BLaER1 treated with 17β-estradiol and CSF1 and Interleukin-3, amounts not matched to agents 10 nM and 100 nM (cell line): ENCODE measurements around the gene CEP162.
"Not testable (repeated sequence)": the region's sequence is repeated elsewhere in the genome, so short reads cannot be mapped to it uniquely, and the experiment has no call there.

ENCODE experiments used
- H3K27ac ChIP-seq, 11 experiments: shearing (Covaris generic); formaldehyde crosslinking; 2 replicates each; pipeline ENCODE4 v1.8.1; 2022
- H3K27me3 ChIP-seq, 11 experiments: shearing (Covaris generic); formaldehyde crosslinking; 2 replicates each; pipeline ENCODE4 v1.8.1; 2022
- H3K36me3 ChIP-seq, 11 experiments: shearing (Covaris generic); formaldehyde crosslinking; 2 replicates each; pipeline ENCODE4 v1.8.1; 2022
- H3K4me1 ChIP-seq, 10 experiments: shearing (Covaris generic); formaldehyde crosslinking; 2 replicates each; pipeline ENCODE4 v1.8.1; 2022
- H3K4me2 ChIP-seq, 11 experiments: shearing (Covaris generic); formaldehyde crosslinking; 2 replicates each; pipeline ENCODE4 v1.8.1; 2022
- H3K4me3 ChIP-seq, 10 experiments: shearing (Covaris generic); formaldehyde crosslinking; 2 replicates each; pipeline ENCODE4 v1.8.1; 2022
- H3K9ac ChIP-seq, 11 experiments: shearing (Covaris generic); formaldehyde crosslinking; 2 replicates each; pipeline ENCODE4 v1.8.1; 2022
- H3K9me3 ChIP-seq, 11 experiments: shearing (Covaris generic); formaldehyde crosslinking; replicated peaks in 1 of 11; 2 replicates each; pipeline ENCODE4 v1.8.1; 2022
- H4K20me1 ChIP-seq, 11 experiments: shearing (Covaris generic); formaldehyde crosslinking; 2 replicates each; pipeline ENCODE4 v1.8.1; 2022
- Cebpa-rat ChIP-seq, 11 experiments: shearing (Covaris generic); IDR thresholded peaks; 2 replicates each; pipeline ENCODE4 v1.8.1; 2022

Gene CEP162

GRCh38 chr6:84204011-84204410 is 23.4 kb downstream of the CEP162 start:
- no peaks in the 10 kb centered on the region for H3K4me1 ChIP-seq
- H3K27me3 ChIP-seq, result no peaks in the 10 kb centered on the region
- peaks cover 0 to 11% (median 3%) of the 10 kb centered on the region in 11 experiments; a peak in 6 of 22 replicates for H3K36me3 ChIP-seq
- H3K4me2 ChIP-seq, result no peak overlapping the region
- H4K20me1 ChIP-seq, result no peaks in the 10 kb centered on the region
- H3K9ac ChIP-seq, result no peak overlapping the region
- H3K4me3 ChIP-seq, result no peak overlapping the region
- H3K27ac ChIP-seq, result no peak overlapping the region
- no peak for TF ChIP-seq Cebpa-rat (IDR thresholded peaks at IDR 0.05)
- no peaks in the 10 kb centered on the region for H3K9me3 ChIP-seq

DNA sequence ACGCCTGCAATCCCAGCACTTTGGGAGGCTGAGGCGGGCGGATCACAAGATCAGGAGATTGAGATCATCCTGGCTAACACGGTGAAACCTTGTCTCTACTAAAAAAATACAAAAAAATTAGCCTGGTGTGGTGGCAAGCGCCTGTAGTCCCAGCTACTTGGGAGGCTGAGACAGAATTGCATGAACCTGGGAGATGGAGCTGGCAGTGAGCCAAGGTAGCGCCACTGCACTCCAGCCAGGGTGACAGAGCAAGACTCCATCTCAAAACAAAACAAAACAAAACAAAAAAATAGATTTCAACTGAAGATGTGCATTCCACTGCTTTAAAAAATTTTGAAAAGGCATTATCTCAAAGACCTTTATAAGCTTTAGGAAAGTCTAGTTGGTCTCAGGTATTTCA is 27.5 kb downstream of the CEP162 start:
- not testable (repeated sequence) for H3K9ac ChIP-seq, H3K4me1 ChIP-seq, H3K4me3 ChIP-seq, H3K27me3 ChIP-seq, H4K20me1 ChIP-seq, H3K9me3 ChIP-seq, H3K4me2 ChIP-seq, H3K27ac ChIP-seq
- peaks cover 0 to 34% (median 3%) of the 10 kb centered on the region in 11 experiments; a peak in 9 of 22 replicates for H3K36me3 ChIP-seq

GRCh38 chr6:84197708-84198107 is 29.7 kb downstream of the CEP162 start:
- TF ChIP-seq Cebpa-rat (IDR thresholded peaks at IDR 0.05), result no peak
- peaks cover 0 to 53% (median 11%) of the 10 kb centered on the region in 11 experiments; a peak in 12 of 22 replicates for H3K36me3 ChIP-seq

DNA sequence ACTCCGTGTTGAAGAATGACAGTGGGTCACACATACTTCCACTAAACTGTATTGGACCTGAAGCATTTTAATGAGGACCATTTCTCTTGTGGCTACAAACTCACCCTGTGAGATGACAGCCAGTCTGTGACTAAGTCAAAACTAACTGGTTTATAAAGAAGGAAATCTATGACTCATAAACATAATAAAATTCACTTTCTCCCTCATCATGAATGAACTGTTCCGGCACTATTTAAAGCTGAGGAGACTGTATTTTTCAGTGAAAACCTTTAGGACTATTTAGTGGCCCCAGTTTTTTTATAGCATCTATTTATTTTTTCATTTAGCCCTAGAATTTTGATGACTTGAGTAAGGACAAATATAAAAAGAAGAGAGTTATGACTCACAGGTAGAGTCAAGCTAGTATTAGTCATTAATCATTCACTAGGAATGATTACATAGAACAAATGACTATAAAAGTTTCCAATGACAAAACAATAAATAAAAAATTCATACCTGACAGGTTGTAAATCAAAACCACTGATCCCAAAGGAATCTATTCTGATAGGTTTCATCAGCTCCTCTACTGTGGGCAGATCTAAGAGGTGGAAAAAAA is 34.2 kb downstream of the CEP162 start:
- Histone ChIP-seq H3K27me3 (no peaks in the 10 kb centered on the region), H4K20me1 (no peaks in the 10 kb centered on the region), H3K4me1 (no peaks in the 10 kb centered on the region), H3K9me3 (peaks cover 0 to 6% (median 0%) of the 10 kb centered on the region in 11 experiments; a peak in 3 of 22 replicates), H3K4me2 (no peak overlapping the region), H3K36me3 (peaks cover 8 to 66% (median 23%) of the 10 kb centered on the region in 11 experiments; a peak in 17 of 22 replicates), H3K9ac (no peak overlapping the region), H3K27ac (no peak overlapping the region), H3K4me3 (no peak overlapping the region)
- TF ChIP-seq Cebpa-rat (IDR thresholded peaks at IDR 0.05), result no peak

More at GRCh38 chr6:84197708-84198107, 29.7 kb downstream of the CEP162 start:
- peaks cover 0 to 6% (median 0%) of the 10 kb centered on the region in 11 experiments; a peak in 3 of 22 replicates for H3K9me3 ChIP-seq
- H3K4me2 ChIP-seq, result no peak overlapping the region
- H3K4me1 ChIP-seq, result no peaks in the 10 kb centered on the region
- H3K27me3 ChIP-seq, result no peaks in the 10 kb centered on the region
- no peak overlapping the region for H3K4me3 ChIP-seq
- no peak overlapping the region for H3K9ac ChIP-seq
- no peak overlapping the region for H3K27ac ChIP-seq
- H4K20me1 ChIP-seq, result no peaks in the 10 kb centered on the region

GRCh38 chr6:84191802-84192201 is 35.6 kb downstream of the CEP162 start:
- TF ChIP-seq Cebpa-rat (IDR thresholded peaks at IDR 0.05), result no peak
- H3K4me3 ChIP-seq, result no peak overlapping the region
- H3K27me3 ChIP-seq, result no peaks in the 10 kb centered on the region
- no peaks in the 10 kb centered on the region for H4K20me1 ChIP-seq
- H3K9me3 ChIP-seq, result peaks cover 0 to 6% (median 0%) of the 10 kb centered on the region in 11 experiments; a peak in 3 of 22 replicates
- H3K4me2 ChIP-seq, result no peak overlapping the region
- H3K27ac ChIP-seq, result no peak overlapping the region
- H3K36me3 ChIP-seq, result peaks cover 8 to 56% (median 23%) of the 10 kb centered on the region in 11 experiments; a peak in 17 of 22 replicates
- no peaks in the 10 kb centered on the region for H3K4me1 ChIP-seq
- H3K9ac ChIP-seq, result no peak overlapping the region

DNA sequence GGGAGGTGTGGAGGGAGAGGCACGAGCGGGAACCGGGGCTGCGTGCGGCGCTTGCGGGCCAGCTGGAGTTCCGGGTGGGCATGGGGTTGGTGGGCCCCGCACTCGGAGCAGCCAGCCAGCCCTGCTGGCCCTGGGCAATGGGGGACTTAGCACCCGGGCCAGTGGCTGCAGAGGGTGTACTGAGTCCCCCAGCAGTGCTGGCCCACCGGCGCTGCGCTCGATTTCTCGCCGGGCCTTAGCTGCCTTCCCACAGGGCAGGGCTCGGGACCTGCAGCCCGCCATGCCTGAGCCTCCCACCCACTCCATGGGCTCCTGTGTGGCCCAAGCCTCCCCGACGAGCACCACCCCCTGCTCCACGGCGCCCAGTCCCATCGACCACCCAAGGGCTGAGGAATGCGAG is 38.1 kb downstream of the CEP162 start:
- not testable (repeated sequence) for H3K9ac ChIP-seq

GRCh38 chr6:84183430-84183829 is 44.0 kb downstream of the CEP162 start:
- no peak overlapping the region for H3K4me3 ChIP-seq
- H3K36me3 ChIP-seq, result peaks cover 0 to 12% (median 0%) of the 10 kb centered on the region in 11 experiments; a peak in 3 of 22 replicates
- H4K20me1 ChIP-seq, result no peaks in the 10 kb centered on the region
- no peak overlapping the region for H3K9ac ChIP-seq
- TF ChIP-seq Cebpa-rat (IDR thresholded peaks at IDR 0.05), result no peak
- H3K27ac ChIP-seq, result no peak overlapping the region
- no peak overlapping the region for H3K4me2 ChIP-seq
- no peaks in the 10 kb centered on the region for H3K27me3 ChIP-seq
- H3K9me3 ChIP-seq, result no peaks in the 10 kb centered on the region
- peaks cover 0 to 7% (median 0%) of the 10 kb centered on the region in 10 experiments; a peak in 4 of 20 replicates for H3K4me1 ChIP-seq

More for the DNA sequence above, 38.1 kb downstream of the CEP162 start:
- H3K4me1 ChIP-seq, H3K27me3 ChIP-seq, H3K4me2 ChIP-seq, H3K9me3 ChIP-seq, H3K4me3 ChIP-seq, H3K27ac ChIP-seq, H4K20me1 ChIP-seq: not testable (repeated sequence)
- peaks cover 8 to 47% (median 20%) of the 10 kb centered on the region in 11 experiments; a peak in 17 of 22 replicates for H3K36me3 ChIP-seq

- Histone ChIP-seq H3K4me2 (peak overlapping the region in 1 of 11 experiments; percentile 16; a peak in 3 of 22 replicates), H4K20me1 (no peaks in the 10 kb centered on the region), H3K9me3 (no peaks in the 10 kb centered on the region), H3K27me3 (no peaks in the 10 kb centered on the region), H3K27ac (no peak overlapping the region), H3K4me1 (peaks cover 0 to 7% (median 0%) of the 10 kb centered on the region in 10 experiments; a peak in 4 of 20 replicates), H3K9ac (no peak overlapping the region), H3K36me3 (peaks cover 0 to 12% (median 0%) of the 10 kb centered on the region in 11 experiments; a peak in 3 of 22 replicates), H3K4me3 (no peak overlapping the region)
- no peak for TF ChIP-seq Cebpa-rat (IDR thresholded peaks at IDR 0.05)
Observed at GRCh38 chr6:84182001-84182400, 45.4 kb downstream of the CEP162 start.

- H3K4me1 ChIP-seq, result peaks cover 0 to under 1% (median 0%) of the 10 kb centered on the region in 10 experiments; a peak in 2 of 20 replicates
- no peaks in the 10 kb centered on the region for H3K9me3 ChIP-seq
- H4K20me1 ChIP-seq, result no peaks in the 10 kb centered on the region
- H3K36me3 ChIP-seq, result peaks cover 0 to 6% (median 0%) of the 10 kb centered on the region in 11 experiments; a peak in 1 of 22 replicates
- H3K4me3 ChIP-seq, result no peak overlapping the region
- H3K27me3 ChIP-seq, result no peaks in the 10 kb centered on the region
- H3K9ac ChIP-seq, result no peak overlapping the region
- no peak for TF ChIP-seq Cebpa-rat (IDR thresholded peaks at IDR 0.05)
- no peak overlapping the region for H3K4me2 ChIP-seq
- no peak overlapping the region for H3K27ac ChIP-seq
Observed at GRCh38 chr6:84177241-84177640, 50.2 kb downstream of the CEP162 start.

DNA sequence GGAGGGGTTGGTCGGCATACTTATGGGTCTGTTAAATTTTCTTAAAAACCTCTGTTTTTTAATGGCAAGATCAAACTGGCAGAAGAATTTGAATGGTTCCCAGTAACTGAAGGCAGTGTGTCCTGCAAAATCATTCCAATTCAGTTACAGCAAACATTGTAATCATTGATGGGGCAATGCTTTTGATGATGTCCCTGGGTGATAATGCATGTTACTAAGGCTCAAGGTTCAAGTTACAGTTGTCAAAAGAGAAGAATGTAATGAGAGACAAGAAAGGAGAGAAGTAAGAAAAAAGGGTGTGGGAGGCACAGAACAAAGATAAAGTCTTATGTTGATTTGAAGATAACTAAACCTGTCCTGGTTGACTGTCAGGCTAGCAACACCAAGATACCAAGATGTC is 54.9 kb downstream of the CEP162 start:
- Histone ChIP-seq H3K4me1 (peaks cover 0 to 14% (median 8%) of the 10 kb centered on the region in 10 experiments; a peak in 11 of 20 replicates), H4K20me1 (no peaks in the 10 kb centered on the region), H3K27me3 (no peaks in the 10 kb centered on the region), H3K9ac (no peak overlapping the region), H3K4me3 (no peak overlapping the region), H3K27ac (no peak overlapping the region), H3K36me3 (peaks cover 0 to 6% (median 0%) of the 10 kb centered on the region in 11 experiments; a peak in 1 of 22 replicates), H3K4me2 (no peak overlapping the region), H3K9me3 (no peaks in the 10 kb centered on the region)
- no peak for TF ChIP-seq Cebpa-rat (IDR thresholded peaks at IDR 0.05)
